Stimulated activated CD4-positive, alpha-beta T cell treated with anti-CD3 and anti-CD28 coated beads, Interleukin-15, amount 100 ng/mL, for 1 hour (primary cell): ENCODE results near the gene DHRS7.

ENCODE experiments used
- DNase-seq, 2 donors: peaks; one replicate each; pipeline ENCODE4 v3.0.0-alpha.2; 2020; ENCODE audit warnings: low read depth in 1 of 2, low spot score in 1 of 2

DHRS7 gene, protein sequence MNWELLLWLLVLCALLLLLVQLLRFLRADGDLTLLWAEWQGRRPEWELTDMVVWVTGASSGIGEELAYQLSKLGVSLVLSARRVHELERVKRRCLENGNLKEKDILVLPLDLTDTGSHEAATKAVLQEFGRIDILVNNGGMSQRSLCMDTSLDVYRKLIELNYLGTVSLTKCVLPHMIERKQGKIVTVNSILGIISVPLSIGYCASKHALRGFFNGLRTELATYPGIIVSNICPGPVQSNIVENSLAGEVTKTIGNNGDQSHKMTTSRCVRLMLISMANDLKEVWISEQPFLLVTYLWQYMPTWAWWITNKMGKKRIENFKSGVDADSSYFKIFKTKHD

DNA sequence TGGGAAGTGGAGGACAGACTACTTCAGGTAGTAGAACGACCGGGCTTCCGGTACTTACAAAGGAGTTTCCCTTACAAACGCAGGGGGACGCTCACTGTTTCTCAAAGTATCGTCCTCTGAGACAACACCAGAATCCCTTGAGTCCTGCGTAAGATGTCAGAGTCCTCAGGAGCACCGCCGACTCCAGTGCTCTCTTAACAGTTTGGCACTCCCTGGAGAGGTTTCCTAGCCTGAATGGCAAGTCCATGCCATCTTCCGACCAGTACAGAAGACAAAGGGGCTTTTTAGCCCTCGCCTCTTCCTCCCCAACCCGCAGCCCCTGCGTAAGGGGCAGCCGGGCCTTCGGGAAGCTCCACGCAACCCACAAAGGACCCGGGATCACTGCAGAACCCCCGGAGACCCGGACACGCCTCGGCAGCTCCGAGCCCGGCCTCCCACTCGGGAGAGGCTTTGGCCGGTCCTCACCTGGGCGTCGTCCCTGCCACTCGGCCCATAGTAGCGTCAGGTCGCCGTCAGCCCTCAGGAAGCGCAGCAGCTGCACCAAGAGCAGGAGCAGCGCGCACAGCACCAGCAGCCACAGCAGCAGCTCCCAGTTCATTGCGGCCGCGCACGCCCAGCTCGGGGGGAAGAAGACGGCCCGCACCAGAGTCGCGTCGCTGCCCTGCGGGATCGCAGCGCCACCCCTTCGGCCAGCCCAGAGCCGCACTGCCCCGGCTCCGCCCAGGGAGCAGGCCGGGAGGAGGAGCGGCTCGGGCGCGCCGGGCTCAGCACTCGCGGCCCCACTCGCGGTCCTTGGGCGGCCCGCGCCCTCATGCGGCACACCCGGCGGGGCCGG, at the start of gene DHRS7:
Gene DHRS7, minus strand, starts transcription at position 687 of the 835 bp plus-strand sequence. Its CDS starts 89 bp downstream, at position 598.
- DNase-seq: peak; percentile 32 to 52

DNA sequence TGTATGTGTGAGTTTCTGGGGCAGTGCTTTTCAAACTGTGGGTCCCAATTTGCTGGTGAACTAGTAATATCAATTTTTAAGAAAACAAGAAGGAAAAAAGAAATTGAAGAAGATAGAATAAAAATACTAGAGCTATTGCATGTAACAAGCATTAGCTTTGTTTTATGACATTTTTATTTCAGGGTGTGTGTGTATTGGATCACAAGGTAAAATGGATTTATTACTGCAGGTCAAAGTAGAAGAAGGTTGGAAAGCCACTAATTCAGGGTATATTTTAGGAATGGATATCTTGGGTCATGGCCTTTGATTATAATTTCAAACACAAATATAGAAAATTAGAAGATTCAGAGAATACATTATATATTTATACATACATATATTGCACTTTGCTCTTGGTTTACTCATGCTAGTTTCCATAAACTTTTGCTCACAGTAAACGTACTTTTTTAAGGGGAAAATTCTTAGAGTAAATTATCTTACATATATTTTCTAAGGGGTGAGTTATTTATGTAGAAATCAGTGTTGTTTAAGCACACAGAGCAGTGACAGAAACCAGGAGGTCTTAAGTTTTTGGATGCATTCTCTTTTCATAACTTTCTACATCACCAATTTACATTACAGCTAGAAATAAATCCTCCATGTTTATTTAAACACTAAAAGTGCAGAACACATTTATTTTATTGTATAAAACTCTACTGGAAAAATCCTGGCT, 49.4 kb upstream of the DHRS7 start:
- no peak for DNase-seq

DNA sequence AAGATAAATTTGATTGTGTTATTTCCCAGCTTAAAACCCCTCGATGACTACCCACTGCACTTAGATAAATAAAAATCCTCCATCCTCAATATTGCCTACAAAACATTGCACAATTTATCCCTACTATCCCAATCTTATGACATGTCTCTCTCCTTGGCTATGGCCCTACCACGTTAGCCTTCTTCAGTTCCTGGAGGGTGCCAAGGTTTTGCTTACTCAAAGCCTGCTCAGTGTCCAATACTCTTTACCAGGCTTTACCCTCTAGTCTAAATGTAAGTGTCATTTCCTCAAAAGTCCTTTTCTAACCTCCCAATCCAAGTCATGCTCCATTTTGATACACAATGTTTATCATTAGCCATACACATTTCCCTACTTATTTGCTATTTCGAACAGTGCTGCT, 48.8 kb upstream of the DHRS7 start:
- no peak for DNase-seq

DNA sequence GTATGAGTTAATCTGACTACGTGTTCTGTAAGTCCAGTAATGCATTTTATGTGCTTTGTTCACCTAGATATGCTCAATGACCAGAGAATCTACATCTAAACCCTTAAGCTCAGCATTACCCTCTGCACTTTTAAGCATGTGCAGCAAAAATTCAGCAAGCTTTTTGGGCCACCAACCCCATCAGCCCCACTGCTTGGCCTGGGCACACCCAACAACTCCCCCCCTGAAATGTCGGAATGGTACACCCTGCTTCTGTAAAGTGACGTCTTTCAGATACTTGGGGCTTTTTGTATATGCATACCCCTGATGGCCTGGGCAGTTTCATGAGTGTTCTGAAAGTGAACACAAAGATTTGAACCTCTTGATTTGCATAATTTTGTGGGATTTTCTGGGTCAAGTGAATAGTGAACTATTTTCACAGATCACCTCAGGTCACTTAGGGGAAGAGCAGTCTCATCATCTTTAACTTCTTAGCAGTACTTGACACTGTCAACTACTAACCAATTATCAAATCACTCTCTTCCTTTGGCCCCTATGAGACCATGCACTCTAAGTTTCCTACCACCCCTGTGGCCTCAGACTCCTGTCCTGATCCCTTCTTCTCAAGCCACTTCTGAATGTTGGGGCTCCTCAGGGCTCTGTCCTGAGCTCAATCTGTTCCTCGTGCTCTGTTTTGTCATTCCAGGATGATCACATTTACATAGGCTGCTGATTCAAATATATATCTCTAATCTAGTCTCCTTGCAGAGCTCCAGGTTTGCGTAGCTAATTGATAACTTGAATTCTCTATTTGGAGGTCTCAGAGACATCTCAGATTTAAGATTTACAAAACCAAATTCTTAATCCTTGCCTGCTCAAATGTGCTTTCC, 47.5 kb upstream of the DHRS7 start:
- DNase-seq: no peak

DNA sequence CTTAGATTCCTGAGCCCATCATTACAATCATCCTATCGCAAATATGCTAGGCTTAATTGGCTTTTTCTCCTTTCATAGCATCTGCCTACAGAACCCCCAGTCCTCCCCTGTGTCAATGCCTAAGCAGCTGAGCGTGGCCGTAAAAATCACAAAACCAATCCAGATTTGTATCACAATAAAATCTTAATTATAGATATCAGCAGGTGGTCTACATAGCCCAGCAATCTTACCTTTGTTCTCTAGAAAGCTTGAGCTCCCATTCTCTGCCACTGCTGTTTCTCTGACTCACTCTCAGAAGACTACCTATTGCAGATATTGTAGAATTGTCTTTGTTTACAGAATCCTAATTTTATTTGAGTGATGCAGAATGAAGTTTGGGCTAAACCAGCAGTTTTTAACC, 46.0 kb upstream of the DHRS7 start:
- DNase-seq: no peak

DNA sequence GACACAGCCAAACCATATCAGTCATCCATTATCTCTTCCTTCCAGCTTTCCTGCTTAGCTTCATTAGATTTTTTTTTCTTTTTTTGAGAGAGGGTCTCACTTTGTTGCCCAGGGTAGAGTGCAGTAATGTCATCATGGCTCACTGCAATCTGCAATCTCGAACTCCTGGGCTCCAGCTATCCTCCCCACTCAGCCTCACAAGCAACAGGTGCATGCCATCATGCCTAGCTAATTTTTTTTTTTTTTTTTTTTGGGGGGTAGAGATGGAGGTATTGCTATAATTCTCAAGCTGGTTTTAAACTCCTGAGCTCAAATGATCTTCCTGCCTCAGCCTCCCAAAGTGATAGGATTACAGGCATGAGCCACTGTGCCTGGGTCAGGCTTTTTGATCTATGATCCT, 45.5 kb upstream of the DHRS7 start:
- DNase-seq: no peak

DNA sequence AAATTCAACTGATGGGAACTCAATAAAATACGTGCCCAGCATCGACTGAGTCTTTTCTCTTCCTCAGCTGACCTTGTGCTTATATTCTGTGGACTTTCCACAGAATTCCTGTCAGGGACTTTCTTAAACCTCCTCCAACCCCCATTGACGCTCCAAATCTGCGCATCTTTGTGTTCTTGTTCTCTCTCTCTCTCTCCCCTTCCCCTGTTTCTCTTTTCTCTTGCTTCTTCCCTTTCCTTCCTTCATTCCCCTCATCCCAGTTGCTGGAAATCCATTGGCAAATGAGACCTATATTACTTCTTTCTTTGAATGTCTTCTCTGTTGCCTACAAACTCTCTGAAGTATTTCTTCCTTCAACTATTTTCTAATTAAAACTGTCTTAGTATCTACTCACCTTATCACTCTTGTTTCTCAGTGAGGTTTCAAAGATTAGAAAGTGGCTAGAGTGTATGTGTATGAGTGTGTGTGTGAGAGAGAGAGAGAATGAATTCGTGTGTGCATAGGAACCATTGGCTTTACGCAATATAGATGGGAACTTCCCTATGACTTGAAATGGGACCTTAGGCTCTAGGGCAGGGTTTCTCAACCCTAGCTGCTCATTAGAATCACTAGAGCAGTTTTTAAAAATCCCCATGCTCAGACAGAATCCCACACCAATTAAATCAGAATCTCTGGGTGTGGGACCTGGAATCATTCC, 41.8 kb upstream of the DHRS7 start:
- no peak for DNase-seq

DNA sequence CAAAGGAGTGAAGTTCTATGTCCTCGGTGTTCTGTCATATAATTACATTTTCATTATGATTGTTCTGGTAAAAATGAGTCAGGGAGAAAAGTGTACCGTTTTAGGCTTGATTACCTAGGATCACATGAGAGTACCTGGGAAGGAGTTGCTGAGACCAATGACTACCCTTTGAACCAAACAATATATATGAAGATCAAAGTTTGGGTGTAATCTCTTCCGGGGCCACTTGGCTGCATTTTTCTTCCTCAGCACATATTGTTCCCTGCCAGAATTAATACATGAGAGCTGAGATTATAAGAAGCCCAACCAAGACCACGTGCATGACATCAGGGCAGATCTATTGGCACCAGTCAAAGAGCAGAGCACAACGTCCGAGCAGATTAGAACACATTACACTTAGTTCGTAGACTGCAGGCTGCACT, 41.1 kb upstream of the DHRS7 start:
- no peak for DNase-seq

DNA sequence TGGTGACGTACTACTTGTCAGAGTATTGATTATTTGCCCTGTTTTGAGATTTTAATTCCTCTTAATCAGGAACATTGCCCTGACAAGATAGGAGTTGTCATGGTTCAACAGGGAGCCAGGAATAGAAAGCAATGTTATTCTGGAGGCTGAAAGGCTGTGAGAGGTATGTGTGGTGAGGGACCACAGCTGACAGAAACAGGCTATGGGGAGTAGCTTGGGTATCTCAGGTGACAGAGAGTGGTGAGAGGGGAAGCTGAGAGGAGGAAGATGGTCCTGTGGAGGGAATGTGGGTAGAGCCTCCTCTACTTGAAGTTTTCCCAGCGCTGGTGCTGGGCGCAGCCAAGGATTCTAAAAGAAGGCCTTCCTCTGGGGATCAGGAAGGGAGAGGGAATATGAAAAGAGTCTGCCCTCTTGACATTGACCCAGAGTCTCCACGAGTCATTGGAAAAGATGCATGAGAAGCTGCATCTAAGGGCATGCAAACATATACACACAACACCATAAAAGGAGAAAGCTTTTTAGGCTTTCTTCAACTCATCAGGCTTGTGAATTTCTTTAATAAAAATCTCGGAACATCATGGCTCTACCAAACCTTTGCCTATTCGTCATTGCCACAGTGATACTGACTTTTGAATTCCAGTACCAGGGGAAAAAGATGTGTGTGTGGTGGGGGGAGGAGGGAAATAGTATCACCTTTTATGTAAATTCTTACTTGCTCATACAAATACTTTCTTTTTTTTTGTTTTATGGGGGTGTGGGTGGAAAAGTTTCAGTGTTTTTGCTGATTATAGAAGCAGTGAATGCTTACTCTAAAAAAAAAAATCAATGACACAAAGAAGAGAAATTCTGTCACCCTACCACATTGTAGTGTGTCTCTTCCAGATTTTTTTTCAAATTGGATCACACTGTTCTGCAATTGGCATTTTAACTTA, 39.9 kb upstream of the DHRS7 start:
- no peak for DNase-seq

DNA sequence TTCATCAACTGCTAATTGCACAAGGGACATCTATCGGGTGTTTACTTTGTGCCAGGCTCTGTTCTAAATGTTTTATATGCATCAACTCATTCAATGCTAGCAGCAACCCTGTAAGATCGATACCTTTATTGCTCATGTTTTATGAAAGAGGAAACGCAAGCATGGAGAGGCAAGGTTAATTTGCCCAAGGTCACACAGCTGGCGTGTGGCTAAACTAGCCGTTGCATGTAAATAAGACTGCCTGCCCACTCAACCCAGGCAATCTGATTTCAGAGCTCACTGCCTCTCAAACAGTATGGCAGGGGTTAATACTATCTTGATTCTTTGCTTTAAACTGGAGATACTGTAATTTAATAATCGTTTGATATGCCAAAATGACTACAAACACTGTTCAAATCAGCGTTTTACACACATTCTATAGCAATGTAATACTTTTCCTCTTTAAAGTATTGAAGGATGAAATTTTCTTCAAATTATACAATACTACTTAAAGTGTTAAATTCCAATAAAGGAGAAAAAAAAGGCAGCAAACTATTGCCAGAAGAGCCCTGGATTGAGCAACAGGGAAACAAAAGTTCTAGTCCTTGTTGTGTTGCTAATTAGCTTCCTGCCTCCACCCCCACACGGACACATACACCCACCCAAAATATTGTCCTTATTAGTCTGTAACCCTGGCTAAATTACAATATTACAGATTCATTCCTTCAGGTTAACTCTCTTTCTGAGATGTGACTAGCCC, 39.1 kb upstream of the DHRS7 start:
- no peak for DNase-seq

DNA sequence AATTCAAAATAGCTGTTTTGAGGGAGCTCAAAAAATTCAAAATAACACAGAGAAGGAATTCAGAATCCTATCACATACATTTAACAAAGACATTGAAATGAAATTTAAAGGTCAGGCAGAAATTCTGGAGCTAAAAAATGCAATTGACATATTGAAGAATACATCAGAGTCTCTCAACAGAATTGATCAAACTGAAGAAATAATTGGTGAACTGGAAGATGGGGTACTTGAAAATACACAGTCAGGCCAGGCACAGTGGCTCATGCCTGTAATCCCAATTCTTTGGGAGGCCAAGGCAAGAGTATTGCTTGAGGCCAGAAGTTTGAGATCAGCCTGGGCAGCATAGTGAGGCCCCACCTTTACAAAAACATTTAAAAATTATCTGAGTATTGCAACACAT, 34.1 kb upstream of the DHRS7 start:
- no peak for DNase-seq

DNA sequence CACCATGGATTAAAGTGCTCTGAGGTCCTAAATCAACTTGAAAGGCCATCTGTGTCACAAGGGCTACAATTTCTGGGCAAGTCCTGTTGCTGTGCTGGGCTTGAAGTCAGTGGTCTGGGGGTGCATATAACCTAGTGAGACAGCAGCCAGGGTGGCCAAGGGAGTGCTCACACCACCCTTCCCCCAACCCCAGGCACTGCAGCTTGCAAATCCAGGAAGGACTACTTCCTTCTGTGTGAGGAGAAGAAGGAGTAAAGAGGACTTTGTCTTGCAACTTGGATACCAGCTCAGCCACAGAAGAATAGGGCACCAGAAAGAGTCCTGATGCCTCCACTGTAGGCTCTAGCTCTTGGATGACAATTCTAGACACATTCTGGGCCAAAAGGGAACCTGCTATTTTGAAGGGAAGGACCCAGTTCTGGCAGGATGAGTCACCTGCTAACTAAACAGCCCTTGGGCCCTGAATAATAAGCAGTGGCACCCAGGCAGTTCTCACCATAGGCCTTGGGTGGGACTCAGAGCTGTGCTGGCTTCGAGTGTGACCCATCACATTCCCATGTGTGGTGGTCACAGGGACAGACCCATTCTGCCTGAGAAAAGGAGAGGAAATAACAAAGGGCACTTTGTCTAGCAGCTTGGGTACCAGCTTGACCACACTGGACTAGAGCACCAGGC, 32.6 kb upstream of the DHRS7 start:
- DNase-seq: no peak

DNA sequence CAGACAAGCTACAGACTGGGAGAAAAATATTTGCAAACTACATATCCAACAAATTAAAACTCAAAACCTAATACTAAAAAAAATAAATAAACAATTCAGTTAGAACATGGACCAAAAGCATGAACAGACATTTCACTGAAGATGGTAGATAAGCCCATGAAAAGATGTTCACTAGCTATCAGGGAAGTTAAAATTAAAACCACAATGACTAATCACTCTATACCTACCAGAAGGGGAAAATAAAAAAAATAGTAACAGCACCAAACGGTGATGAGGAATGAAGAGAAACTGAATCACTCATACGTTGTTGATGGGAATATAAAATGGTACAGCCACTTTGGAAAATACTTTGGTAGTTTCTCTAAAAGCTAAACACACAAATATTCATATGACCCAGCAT, 31.1 kb upstream of the DHRS7 start:
- no peak for DNase-seq

DNA sequence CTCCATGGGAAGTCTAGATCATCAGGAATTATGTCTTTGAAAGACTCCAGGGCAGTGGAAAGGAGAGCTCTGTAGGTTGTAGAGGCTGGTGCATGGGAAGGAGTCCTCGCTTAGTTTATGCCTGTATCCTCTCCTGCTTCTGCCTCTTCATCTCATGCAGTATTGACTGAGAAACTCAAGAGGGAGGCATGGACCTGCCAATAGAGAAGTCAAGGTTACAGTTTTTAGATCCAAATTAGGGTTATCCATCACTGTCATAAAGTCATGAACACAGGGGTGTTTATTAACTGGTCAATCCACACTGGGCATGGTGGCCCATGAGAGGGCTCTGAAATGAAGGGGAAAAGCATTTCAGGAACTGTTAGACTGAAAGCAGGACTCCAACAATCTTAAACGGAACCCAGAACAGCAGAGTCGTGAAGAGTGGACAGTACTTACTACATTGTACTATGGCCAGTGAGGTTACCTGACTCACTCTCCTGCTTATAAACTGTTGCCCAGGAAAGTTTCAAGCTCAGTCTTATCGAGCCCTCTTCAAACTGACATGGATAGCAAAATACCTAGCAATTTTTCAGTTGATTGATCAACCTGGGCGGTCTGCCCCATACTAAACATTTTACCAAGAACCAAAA, 30.1 kb upstream of the DHRS7 start:
- no peak for DNase-seq

DNA sequence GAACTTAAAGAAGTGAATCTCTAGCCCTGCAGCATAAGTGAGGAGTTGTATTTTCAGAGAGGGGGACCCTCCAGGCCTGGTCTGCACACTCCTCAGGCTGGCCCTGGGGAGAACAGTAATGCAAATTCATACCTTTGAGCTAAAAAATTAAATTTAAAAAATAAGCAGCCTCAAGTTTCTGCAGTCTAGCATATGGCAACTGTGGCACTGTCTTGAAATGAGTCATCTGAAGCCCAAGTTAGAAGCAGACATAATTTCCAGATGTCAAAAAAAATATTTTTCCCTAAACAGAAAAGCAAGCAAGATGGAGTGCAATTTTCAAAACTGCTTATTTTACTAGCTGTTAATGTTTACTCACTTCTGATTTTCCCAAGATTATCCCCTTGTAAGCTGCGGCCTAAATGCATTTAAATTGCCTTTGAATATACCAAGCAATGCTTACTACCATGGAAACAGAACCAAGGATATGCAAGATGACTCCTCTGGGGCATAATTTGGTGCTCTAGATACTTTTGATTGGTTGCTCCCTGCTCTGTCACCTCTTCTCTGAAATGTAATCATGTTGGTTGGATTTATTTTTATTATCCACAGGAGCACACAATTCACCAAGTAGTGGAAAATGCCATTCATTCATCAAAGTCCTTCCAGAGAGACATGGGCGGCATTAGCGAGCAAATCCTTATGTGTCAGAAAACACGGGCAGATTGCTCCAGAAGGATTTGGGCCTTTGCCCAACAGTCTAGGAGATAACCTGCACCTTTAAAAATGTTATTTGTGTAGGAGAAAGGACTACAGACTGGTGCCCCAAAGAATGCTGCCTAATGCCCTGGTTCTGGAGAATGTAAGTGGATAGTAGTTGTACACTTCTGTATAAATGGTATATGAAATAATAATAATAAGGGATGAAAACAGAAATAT, 25.0 kb upstream of the DHRS7 start:
- no peak for DNase-seq

DNA sequence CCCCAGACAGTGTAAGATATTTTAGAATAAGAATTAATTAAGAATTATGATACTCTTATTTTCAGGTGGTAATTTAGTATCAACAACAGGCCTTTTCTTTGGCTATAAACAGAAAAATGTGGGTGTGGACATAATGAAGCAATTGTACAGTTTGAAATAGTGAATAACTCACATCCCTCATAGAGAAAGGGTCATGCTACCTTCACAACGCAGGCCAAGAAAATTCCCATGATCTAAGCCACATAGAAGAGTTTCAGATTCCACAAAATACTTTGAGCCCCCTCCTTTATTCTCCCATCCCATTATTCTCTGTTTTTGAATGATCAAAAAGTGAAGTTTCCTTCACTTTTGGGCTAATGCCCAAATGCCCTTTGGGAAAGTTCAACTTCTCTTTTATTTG, 23.5 kb upstream of the DHRS7 start:
- DNase-seq: no peak
